Gastroesophageal sphincter (tissue), 3 donors: ENCODE data around the gene SUB1.

Experiments
- CTCF ChIP-seq, 4 experiments: fragments of 200-600 bp in 2 of 4; fragments of 450-650 bp in 2 of 4; sonication (generic) in 1 of 4; IDR thresholded peaks; one replicate each; pipeline ENCODE4 v1.5.1; 2017 to 2019; ENCODE audit warnings: antibody characterized with exemption in 4 of 4, mild to moderate bottlenecking in 2 of 4, moderate library complexity in 2 of 4
- POLR2A ChIP-seq, 2 donors: fragments of 450-650 bp; IDR thresholded peaks; one replicate each; pipeline ENCODE4 v1.6.1; 2017; ENCODE audit warnings: antibody characterized with exemption in 2 of 2, mild to moderate bottlenecking in 2 of 2, moderate library complexity in 1 of 2

- TF ChIP-seq CTCF (IDR thresholded peaks at IDR 0.05) (no peak), POLR2A (IDR thresholded peaks at IDR 0.05) (no peak)
These were observed 881 bp downstream of the SUB1 start for GRCh38 chr5:32586276-32586599.
